ENCODE data around the gene SAP30L.

The SAP30L gene

DNA sequence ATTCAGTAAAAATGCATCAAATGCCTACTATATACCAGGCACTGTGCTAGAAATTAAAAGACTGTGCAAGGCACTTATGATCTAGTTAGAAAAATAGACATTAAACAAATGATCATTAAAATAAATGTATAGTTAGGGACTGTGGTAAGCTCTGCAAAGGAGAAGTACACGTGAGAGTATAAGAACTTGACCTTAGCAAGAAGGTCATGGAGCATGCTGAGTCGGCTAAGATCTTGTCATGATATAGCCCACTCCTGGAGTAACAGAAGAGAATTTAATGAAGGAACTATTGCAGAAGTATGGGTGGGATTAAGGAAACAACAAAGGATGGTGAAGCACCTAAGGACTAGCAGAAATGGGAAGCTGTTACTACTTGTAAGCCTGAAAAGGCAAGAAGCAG, 23.5 kb upstream of the SAP30L start:
- FAIRE-seq: no peak

GRCh38 chr5:154428208-154428607, 17.6 kb upstream of the SAP30L start:
- no peak for FAIRE-seq

- no peak for FAIRE-seq
These were observed 16.5 kb upstream of the SAP30L start for GRCh38 chr5:154429341-154429740.

DNA sequence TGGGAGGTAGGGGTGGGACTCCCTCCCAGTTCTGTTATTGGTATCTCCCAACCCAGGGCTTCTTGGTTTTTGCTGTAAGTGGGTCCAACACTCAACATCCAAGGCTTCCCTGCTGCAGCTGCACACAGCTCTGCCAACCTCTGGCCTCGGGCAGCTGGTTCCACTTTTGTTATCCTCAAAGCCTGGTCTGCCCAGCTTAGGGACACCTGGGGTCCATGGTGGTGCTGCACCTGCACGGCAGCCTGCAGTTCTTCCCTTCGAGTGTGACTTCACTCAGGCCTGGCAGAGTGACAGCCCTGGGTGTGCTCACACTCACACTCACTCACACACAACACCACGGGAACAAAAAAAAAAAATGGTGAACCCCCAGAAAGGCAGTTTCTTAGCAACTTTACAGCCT, 15.3 kb upstream of the SAP30L start:
- FAIRE-seq: no peak

DNA sequence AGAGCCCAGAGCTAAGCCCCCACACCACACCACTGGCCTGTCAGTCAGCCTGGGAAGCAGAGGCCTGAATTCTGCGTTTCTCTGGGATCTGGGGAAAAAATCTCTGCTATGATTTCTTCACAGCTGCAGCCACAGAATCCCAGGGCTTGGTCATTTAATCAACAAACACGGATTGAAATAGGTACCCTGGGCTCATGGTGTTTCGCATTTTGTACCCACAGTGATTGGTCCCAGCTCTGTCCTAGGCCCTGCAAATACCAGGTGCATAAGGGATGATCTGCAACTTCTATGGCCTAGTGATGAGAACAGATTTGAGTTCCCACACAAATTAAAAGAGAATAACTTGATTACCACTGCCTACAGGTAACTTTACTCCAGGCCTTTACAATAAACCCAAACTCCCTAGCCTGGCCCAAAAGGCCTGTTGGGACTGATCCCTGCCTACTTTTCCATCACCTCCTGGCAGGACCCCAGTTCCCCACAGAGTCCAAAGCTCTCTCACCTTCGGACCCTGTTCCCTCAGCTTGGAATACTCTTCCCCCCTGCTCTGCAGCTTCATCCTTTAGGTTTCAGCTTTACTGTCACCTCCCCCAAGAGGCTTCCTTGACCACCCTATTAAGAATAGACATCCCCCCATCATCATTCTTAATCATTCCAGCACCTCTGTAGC, 14.7 kb upstream of the SAP30L start:
- FAIRE-seq: no peak

DNA sequence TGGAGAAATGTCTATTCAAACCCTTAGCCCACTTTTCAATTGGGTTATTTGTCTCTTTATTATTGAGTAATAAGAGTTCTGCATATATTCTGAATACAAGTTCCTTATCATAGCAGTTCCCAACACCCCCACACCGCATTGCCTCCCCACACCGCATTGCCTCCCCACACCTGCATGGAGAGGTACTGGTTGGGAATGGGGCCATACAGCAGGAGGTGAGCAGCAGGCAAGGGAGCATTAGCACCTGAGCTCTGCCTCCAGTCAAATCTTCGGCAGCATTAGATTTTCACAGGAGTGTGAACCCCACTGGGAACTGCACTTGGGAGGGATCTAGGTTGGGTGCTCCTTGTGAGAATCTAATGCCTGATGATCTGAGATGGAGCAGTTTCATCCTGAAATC, 10.6 kb upstream of the SAP30L start:
- no peak for FAIRE-seq

GRCh38 chr5:154437281-154437965, 8.4 kb upstream of the SAP30L start:
- FAIRE-seq: no peak

- FAIRE-seq: no peak
These were observed 5.3 kb upstream of the SAP30L start for GRCh38 chr5:154440540-154440939.

GRCh38 chr5:154442801-154443200, 3.0 kb upstream of the SAP30L start:
- FAIRE-seq: no peak

DNA sequence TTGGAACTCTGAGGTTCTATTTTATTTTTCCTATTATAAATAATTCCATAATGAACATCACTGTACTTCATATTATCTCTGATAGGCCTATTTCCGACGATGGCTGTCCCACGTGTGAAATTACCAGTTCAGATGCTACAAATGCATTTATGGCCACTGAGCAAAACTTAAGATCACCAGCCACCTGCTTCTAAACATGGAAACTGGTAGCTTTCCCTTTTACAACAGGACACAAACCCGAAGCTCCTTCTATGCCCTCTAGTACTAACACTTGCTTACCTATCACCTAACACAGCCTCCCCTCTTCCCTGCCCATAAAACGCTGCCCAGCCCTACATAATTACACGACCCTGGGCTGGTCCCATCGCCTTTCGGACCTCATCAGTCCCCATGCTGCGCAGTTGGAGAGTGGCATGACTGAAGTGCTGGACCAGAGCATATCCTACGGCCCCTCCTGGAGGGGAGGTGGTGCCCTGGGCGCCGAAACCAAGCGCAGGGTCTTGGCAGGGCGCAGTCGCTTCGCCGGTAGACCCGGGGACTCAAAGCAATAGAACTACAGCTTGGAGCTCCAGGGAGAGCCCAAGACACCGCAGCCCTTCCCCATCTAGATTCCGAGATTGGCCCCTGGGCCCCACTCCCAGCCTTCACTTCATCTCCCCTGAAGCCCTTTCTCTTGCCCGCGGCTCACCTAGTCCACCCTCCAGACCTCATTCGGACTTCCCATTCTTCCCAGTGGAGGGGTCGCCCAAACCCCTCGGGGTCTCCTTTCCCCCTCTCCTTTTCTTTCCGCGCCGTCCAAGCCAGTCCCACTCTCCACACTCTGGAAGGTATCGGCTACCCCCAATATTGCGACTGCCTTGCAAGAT, 1.0 kb upstream of the SAP30L start:
- FAIRE-seq: no peak

- FAIRE-seq: no peak
These were observed 645 bp downstream of the SAP30L start for GRCh38 chr5:154446195-154447088.

GRCh38 chr5:154447089-154447725, 1.4 kb downstream of the SAP30L start:
- no peak for FAIRE-seq

GRCh38 chr5:154449786-154450185, 4.0 kb downstream of the SAP30L start:
- FAIRE-seq: no peak

DNA sequence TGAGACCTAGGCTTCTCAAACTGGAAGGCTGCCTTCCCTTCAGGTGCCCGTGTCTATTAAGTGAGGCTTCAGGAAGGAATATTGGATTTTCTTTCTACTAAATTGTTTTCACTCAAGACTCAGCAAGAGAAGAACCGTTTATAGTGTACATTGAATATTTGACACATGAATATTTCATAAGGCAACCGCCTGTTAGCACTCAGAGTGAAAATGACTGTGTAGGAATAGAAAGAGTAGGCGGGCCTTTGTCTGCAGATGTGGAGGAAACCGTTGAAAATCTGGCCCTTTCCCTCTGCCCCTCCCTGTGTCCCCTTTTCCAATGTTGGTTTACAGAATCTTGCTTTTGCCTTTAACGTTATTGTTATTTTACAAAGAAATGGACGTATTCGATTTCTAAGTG, 6.2 kb downstream of the SAP30L start:
- no peak for FAIRE-seq

- FAIRE-seq: no peak
These were observed 9.8 kb downstream of the SAP30L start for GRCh38 chr5:154455585-154455984.

- no peak for FAIRE-seq
These were observed 10.7 kb downstream of the SAP30L start for GRCh38 chr5:154456540-154456939.

GRCh38 chr5:154459015-154459414, 13.2 kb downstream of the SAP30L start:
- no peak for FAIRE-seq

GRCh38 chr5:154460172-154460571, 14.4 kb downstream of the SAP30L start:
- no peak for FAIRE-seq

- no peak for FAIRE-seq
These were observed 15.7 kb downstream of the SAP30L start for GRCh38 chr5:154461531-154461930.

DNA sequence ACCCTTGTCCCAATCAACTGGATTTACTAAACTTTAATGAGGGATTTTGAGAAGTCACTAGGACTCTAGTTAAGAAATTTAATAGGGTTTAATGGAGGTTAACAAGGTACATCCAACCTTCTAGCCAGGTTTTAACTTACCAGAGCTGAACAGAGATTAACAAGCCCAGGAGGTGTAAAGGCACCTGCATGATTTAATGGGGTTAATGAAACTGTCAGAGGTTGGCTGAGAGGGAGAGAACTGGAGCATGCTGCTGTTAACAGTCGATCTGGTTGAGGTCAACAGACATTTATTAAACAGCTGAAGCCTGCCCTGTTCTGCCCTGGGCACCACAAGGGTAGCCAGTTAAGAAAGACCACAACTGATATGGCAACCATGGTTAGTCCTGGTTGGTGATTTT, 18.6 kb downstream of the SAP30L start:
- FAIRE-seq: no peak

- no peak for FAIRE-seq
These were observed 19.4 kb downstream of the SAP30L start for GRCh38 chr5:154465169-154465568.

DNA sequence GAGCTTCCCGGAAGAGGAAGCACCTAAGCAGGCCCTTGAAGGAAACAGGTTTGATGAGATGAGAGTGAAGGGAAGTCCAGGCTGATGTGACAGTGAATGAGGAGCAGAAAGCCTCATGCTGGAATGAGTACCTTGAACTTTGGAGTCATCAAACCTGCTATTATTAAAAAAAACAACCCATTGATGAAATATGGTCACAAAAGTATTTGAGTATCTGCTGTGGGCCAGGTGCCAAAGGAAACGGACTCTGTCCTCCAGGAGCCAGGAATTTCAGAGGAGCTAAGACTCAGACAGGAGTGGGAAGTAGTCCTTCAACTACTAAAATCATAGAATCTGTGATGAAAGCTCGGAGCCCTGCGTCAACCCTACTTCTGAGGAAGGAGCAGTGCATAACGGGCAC, 20.4 kb downstream of the SAP30L start:
- no peak for FAIRE-seq
